Stimulated activated CD8-positive, alpha-beta memory T cell treated with anti-CD3 and anti-CD28 coated beads, Interleukin-12 subunit alpha, Interleukin-12 subunit beta, amount 100 ng/mL, for 4 hours (primary cell): ENCODE measurements around the gene CASP12.

Experiments
- DNase-seq: peaks from one replicate; pipeline ENCODE4 v3.0.0-alpha.2; 2020; ENCODE audit warnings: low read depth

CASP12 gene

DNA sequence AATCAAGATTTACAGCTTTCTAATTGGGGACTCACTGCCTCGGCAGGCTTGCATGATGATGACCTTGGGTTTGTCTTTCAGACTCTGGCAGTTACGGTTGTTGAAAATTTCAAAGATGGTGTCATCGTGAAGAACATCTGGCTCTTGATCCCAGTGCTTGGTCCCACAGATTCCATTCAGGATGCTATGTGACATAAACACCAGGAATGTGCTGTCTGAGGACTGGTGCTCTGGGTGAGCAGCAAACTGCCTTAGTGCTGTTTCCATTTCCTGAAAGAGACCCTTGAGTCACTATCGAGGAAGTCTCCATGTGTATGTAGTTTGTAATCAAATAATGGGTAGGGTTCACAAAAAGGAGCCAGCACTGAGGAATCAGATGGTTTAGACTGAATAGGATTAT is 7.1 kb downstream of the CASP12 start:
- DNase-seq = no peak

GRCh38 chr11:104883342-104883741 is 14.9 kb downstream of the CASP12 start:
- no peak for DNase-seq

GRCh38 chr11:104881117-104881794 is 17.0 kb downstream of the CASP12 start:
- no peak for DNase-seq

GRCh38 chr11:104879514-104880190 is 18.6 kb downstream of the CASP12 start:
- DNase-seq = no peak

DNA sequence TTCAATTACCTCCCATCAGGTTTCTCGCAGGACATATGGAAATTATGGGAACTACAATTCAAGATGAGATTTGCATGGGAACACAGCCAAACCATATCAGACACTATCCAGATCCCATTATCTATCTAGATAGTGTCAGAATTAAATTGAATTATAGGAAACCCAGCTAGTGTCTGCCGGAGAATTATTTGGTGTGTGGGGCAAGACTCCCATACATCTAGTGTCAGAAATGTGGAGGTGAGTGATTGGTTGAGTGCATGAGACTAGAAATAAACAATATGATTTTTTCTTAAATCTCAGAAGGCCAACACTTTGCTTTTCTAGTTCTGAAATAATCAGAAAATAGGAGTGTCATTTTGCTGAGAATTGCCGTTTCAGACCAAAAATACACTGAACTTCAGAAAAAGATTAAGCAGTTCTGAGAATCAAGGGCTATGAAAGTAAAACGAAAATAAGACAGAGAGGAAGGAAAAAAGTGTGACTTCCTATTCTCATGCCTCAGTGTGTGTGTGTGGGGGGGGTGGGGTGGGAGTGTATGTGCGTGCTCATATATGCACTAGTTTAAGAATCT is 21.3 kb downstream of the CASP12 start:
- no peak for DNase-seq

GRCh38 chr11:104876324-104876723 is 21.9 kb downstream of the CASP12 start:
- no peak for DNase-seq

- no peak for DNase-seq
Measured at GRCh38 chr11:104873252-104873651, 25.0 kb downstream of the CASP12 start.

DNA sequence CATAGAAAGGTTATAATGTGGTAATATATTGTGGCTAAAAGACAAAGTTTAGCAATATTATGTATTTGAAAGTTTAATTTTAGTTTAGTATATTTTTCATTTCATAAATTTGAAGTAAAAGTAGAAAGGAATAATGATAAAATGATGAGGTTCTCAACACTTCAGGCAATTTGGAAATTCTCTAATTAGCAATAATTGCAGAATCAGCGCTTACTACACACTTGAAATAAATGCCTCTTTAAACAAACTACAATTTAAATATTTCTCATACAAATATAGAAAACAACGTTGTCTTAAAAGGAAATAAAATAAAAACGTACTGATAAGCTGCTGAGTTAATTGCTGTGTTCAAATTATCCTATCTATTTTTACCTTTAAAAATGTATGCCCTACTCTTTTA is 25.9 kb downstream of the CASP12 start:
- DNase-seq = no peak

- DNase-seq = no peak
Measured at GRCh38 chr11:104870910-104871309, 27.4 kb downstream of the CASP12 start.

DNA sequence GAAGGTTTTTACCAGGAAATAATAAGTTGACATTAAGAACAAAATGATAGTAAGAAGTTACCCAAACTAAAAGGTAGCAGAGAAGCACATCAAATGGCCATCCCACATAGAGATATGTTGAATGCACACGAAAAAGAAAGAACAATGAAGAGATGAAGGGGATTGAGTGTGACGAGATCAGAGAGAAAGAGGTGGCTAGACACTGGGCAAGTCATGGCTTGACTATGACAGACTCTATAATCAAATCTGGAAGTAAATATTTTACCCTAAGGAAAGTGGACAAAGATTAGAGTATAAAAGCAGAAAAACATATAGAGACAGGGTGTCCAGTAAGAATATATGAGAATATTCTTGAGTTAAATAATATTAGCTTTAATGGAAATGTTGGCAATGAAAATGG is 31.4 kb downstream of the CASP12 start:
- no peak for DNase-seq

- no peak for DNase-seq
Measured at GRCh38 chr11:104858882-104859775, 39.1 kb downstream of the CASP12 start.

- no peak for DNase-seq
Measured at GRCh38 chr11:104856607-104857006, 41.7 kb downstream of the CASP12 start.

- no peak for DNase-seq
Measured at GRCh38 chr11:104855965-104856364, 42.3 kb downstream of the CASP12 start.

- no peak for DNase-seq
Measured at GRCh38 chr11:104853276-104853675, 45.0 kb downstream of the CASP12 start.

DNA sequence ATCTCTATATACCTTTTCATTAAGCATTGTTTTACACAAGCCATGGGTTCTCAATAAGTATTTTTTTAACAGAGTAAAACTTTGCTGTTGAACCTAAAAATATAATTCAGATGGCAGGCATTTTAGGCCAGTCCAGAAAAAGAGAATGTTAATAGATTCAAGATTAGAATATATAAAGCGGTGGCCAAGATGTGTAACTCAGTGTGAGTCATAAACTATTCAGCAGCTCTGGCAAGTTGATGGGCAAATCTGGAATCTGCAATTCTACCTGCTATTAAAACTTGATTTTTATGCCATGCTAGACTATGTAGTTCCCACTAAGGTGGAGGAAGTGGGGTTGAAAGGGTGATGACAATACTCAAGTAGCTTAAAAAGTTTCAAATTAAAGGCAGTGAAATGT is 45.4 kb downstream of the CASP12 start:
- no peak for DNase-seq

- no peak for DNase-seq
Measured at GRCh38 chr11:104846216-104846615, 52.0 kb downstream of the CASP12 start.

DNA sequence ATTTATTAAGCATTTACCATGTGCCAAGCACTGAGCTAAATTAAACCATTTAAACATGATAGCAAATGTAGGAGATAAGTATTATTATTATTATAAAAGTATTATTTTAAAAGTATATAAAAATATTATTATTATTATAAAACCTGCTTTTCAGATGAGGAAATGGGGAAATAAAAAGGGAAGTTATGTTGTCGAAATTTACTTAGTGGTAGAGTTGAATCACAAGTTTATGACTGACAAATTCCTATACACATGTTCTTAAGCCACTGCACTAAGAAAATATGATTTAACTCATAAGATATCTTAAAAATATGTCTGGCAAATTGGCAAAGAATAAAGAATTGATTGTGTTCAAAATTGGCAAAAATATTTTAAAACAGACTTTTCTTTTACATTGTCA is 53.8 kb downstream of the CASP12 start:
- DNase-seq = no peak

- no peak for DNase-seq
Measured at GRCh38 chr11:104843150-104843836, 55.0 kb downstream of the CASP12 start.

GRCh38 chr11:104841973-104842525 is 56.2 kb downstream of the CASP12 start:
- no peak for DNase-seq

GRCh38 chr11:104841185-104841584 is 57.1 kb downstream of the CASP12 start:
- no peak for DNase-seq

DNA sequence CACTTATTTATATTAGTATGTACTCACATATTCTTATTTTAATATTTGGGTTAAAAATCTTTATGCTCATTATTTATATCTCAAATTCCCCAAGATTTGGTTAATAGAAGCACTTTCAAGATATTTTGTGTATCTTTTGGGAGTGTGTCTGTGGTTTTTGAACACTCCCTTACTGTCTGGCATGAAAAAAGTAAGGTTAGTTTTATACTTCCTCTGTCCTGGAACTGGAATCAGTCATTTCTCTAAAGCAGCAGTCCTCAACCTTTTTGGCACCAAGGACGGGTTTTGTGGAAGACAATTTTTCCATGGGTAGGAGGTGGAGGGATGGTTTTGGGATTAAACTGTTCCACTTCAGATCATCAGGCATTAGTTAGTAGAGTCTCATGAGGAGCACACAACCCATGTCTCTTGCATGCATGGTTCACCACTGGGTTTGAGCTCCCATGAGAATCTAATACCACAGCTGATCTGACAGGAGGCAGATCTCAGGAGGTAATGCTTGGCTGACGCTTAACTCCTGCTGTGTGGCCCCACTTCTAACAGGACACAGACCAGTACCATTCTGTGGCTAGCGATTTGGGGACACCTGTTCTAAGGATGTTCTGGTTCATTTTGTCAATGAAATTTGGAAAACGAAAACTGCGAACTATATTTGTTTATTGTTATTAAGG is 60.2 kb downstream of the CASP12 start:
- no peak for DNase-seq
